ENCODE measurements around the gene TRAPPC14. TPM values are rescaled to one million over a fixed set of nuclear protein-coding genes. Genes with fewer than 3 reads are reported as not detected.

Gene TRAPPC14
- total RNA-seq, 1 experiment from 2014 or later = 11.2 TPM

- in situ Hi-C loops (cut with HindIII; ENCODE audit: low pct_unique_long_range_greater_than_20kb, low sequenced_read_pairs) = no loop called here
- no peak for DNase-seq (ENCODE audit: low read depth, low spot score)
Observed at GRCh38 chr7:100176096-100177044, 17.8 kb upstream of the TRAPPC14 start.

- no peak for DNase-seq (ENCODE audit: low read depth, low spot score)
- in situ Hi-C loops (cut with HindIII; ENCODE audit: low pct_unique_long_range_greater_than_20kb, low sequenced_read_pairs) = no loop called here
Observed at GRCh38 chr7:100175296-100175935, 16.9 kb upstream of the TRAPPC14 start.

- in situ Hi-C loops (cut with HindIII; ENCODE audit: low pct_unique_long_range_greater_than_20kb, low sequenced_read_pairs) = no loop called here
- DNase-seq (ENCODE audit: low read depth, low spot score) = no peak
Observed at GRCh38 chr7:100174582-100174981, 16.1 kb upstream of the TRAPPC14 start.

- DNase-seq (ENCODE audit: low read depth, low spot score) = no peak
- in situ Hi-C loops (cut with HindIII; ENCODE audit: low pct_unique_long_range_greater_than_20kb, low sequenced_read_pairs) = no loop called here
Observed at GRCh38 chr7:100173806-100174495, 15.4 kb upstream of the TRAPPC14 start.

GRCh38 chr7:100171840-100172239 lies 13.3 kb upstream of the TRAPPC14 start:
- in situ Hi-C loops (cut with HindIII; ENCODE audit: low pct_unique_long_range_greater_than_20kb, low sequenced_read_pairs) = no loop called here
- DNase-seq (ENCODE audit: low read depth, low spot score) = no peak

GRCh38 chr7:100171087-100171681 lies 12.7 kb upstream of the TRAPPC14 start:
- in situ Hi-C loops (cut with HindIII; ENCODE audit: low pct_unique_long_range_greater_than_20kb, low sequenced_read_pairs) = no loop called here

GRCh38 chr7:100170101-100170897 lies 11.8 kb upstream of the TRAPPC14 start:
- no peak for DNase-seq (ENCODE audit: low read depth, low spot score)
- in situ Hi-C loops (cut with HindIII; ENCODE audit: low pct_unique_long_range_greater_than_20kb, low sequenced_read_pairs) = no loop called here

More at GRCh38 chr7:100171087-100171681, 12.7 kb upstream of the TRAPPC14 start:
- no peak for DNase-seq (ENCODE audit: low read depth, low spot score)

- in situ Hi-C loops (cut with HindIII; ENCODE audit: low pct_unique_long_range_greater_than_20kb, low sequenced_read_pairs) = no loop called here
Observed at GRCh38 chr7:100169147-100169850, 10.8 kb upstream of the TRAPPC14 start.

GRCh38 chr7:100167912-100168323 lies 9.4 kb upstream of the TRAPPC14 start:
- DNase-seq (ENCODE audit: low read depth, low spot score) = no peak
- in situ Hi-C loops (cut with HindIII; ENCODE audit: low pct_unique_long_range_greater_than_20kb, low sequenced_read_pairs) = no loop called here

More at GRCh38 chr7:100169147-100169850, 10.8 kb upstream of the TRAPPC14 start:
- DNase-seq (ENCODE audit: low read depth, low spot score) = no peak

GRCh38 chr7:100166970-100167911 lies 8.7 kb upstream of the TRAPPC14 start:
- no peak for DNase-seq (ENCODE audit: low read depth, low spot score)
- in situ Hi-C loops (cut with HindIII; ENCODE audit: low pct_unique_long_range_greater_than_20kb, low sequenced_read_pairs) = no loop called here

GRCh38 chr7:100166317-100166940 lies 7.9 kb upstream of the TRAPPC14 start:
- in situ Hi-C loops (cut with HindIII; ENCODE audit: low pct_unique_long_range_greater_than_20kb, low sequenced_read_pairs) = no loop called here
- no peak for DNase-seq (ENCODE audit: low read depth, low spot score)

GRCh38 chr7:100163871-100164270 lies 5.3 kb upstream of the TRAPPC14 start:
- in situ Hi-C loops (cut with HindIII; ENCODE audit: low pct_unique_long_range_greater_than_20kb, low sequenced_read_pairs) = no loop called here
- no peak for DNase-seq (ENCODE audit: low read depth, low spot score)

GRCh38 chr7:100163006-100163531 lies 4.5 kb upstream of the TRAPPC14 start:
- in situ Hi-C loops (cut with HindIII; ENCODE audit: low pct_unique_long_range_greater_than_20kb, low sequenced_read_pairs) = no loop called here
- DNase-seq (ENCODE audit: low read depth, low spot score) = no peak

GRCh38 chr7:100160067-100160466 lies 1.5 kb upstream of the TRAPPC14 start:
- in situ Hi-C loops (cut with HindIII; ENCODE audit: low pct_unique_long_range_greater_than_20kb, low sequenced_read_pairs) = no loop called here
- DNase-seq (ENCODE audit: low read depth, low spot score) = no peak

GRCh38 chr7:100159099-100159623 lies 638 bp upstream of the TRAPPC14 start:
- in situ Hi-C loops (cut with HindIII; ENCODE audit: low pct_unique_long_range_greater_than_20kb, low sequenced_read_pairs) = no loop called here
- peak; percentile 56 for DNase-seq (ENCODE audit: low read depth, low spot score)
